GM19238 (cell line): ENCODE measurements around the gene AUTS2.
"Not testable (repeated sequence)": the region's sequence is repeated elsewhere in the genome, so short reads cannot be mapped to it uniquely, and the experiment has no call there.

Experiments
- DNase-seq: peaks from one replicate; pipeline ENCODE4 v3.0.0; 2011; ENCODE audit warnings: low spot score; ENCODE audit not compliant: insufficient read length

AUTS2 gene

DNA sequence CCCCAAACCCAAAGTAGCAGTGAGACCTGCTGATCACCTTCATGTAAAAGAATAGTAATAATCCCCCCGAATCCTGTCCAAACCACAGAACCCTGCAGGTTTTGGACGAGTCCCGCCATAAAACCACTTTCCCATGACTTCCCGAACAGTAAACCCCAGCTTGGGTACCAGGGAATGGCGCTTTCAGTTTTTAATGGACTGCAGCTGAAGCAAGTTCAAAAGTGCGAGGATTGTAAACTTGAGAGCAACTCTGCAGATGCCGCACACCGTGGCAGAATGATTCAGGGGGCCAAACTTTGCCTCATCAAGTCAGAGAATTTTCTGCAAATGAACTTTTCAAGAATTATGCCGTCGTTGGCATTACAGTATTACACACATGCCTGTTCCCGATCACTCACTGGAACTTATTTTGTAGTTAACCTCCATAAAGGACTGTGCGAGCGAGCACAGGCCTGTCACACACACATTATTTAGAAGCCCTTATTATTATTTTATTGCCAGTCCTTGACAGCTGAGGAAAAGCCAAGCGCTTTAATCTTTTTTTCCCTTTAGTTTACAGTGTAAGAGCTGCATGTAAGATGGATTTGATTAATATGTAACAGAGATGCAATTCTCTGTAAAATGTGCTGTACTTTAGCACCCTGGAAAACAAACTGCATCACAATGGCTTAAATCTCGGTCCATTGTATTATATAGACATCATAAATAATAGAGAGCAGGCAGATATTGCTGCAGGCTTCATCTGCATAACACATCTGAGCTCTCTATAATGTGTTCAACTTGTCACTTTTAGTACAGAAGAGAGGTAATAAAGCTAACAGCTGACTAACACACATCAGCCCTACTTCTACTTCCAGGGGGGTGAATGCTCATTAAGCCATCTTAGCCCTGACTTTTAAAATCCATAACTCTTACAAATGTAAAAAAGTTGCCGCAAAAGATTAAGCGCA, 1040.2 kb downstream of the AUTS2 start:
- DNase-seq: no peak

DNA sequence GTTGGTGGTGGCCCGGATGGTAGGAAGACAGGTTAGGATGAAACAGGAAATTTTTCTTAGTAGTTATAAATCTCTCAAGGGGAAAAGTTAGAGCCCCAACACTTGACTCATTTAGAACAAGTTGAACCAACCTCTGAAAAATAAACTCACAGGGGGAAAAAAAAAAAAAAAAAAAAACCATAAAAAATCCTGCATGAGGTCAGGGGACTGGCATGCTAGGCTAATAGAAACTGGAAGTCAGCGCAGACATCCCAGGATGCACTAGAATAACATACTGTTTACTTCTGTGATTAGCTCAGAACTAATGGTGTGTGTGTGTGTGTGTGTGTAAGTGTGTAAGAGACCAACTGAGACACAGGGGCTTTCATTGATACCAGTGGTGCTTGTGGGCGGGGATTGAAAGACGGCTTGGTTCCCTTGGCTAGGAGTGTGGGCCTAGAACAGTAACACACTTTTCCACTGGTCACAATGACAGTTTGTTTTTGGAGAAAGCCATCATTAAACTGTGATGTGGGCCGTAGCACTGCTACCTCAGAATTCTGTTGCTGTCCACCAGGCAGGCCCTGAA, 1042.1 kb downstream of the AUTS2 start:
- no peak for DNase-seq

DNA sequence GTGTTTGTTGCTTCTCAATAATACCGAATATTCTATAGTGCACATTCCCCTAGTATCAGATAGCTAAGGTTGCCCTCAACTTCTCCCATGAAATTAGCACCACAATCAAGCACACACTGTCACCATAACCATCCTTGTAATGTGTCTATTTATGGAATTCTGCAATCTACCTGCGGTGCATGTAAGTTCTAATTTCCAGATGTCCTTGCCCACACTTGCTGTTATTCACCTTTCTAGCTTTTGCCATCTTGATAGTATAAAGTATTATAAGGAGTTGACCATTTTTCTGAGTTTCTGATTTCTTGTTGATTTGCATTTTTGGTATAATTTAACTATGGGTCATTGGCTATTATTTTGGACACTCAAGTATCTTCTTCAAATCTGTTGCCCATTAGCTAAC, 1043.6 kb downstream of the AUTS2 start:
- DNase-seq: no peak

DNA sequence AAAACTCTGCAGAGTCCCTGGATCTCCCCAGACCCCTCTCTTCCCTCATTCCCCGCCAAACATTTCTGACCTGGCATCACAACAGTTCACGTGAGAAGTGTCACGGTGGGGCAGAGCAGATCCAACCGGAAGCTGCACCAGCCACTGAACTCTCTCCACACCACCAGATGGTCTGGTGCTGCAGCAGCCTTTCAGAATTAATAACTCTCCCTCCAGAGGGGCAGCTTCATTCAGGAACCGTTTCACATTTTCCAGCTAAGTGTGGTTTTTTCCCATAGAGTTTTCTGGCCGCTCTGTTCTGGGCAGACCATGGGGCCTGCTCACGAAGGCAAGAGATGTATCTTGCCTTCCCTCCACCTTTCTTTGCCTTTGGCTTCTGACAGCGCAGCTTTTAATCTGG, 1047.0 kb downstream of the AUTS2 start:
- no peak for DNase-seq

DNA sequence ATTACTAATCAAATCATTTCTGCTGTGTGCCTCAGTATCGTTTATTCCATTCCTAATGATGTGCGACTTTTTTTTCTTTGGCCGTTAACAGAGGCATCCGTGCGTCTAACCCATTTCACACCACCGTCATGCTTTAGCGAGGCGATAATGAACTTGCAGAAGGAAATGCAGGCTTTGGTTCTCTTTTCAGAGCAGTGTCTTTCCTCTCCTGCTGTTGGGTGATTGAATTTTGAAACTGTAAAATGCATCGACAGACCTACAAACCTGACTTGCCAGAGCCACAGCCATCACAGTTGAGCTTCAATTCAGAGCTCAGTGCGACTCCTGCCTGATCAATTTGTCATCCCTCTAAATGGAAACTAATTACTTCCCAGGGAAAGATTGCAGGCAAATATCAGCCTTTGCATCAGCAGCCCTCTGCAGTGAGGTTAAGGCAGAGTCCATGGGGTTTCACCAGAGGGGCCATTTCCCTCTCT, 1047.6 kb downstream of the AUTS2 start:
- no peak for DNase-seq

DNA sequence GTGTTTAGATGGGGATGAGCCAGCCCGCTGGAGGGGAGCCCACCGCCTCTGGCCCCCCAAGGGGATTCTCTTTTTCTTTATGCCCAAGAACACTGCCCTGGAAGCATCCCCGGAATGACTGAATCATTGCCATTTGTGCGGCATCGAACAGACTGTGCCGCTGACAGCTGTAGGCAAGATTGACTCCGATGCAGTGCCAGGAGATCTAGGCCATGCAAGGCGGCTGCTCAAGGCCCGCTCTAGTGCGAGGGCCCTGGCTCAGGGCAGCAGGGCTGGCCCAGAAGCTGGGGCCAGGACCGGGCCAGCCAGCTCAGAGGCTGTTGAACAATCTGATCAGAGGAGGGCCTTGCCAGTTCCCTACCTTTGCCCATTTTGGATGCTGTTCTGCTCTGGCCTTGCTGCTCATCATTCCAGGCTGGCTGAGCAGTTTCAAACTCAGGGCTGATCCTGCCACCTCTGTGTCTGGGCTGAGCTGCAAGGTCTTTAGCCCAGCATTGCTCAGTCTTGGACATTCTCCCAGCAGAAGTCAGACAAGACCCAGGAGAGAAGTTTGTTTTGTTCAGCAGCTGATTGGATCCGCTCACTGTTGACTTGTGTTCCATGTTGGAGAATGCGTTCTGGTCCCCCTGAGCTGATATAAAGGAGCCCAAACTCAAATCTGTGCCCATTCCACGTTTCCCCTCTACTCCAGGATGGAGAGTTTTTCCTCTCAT, 1048.4 kb downstream of the AUTS2 start:
- no peak for DNase-seq

DNA sequence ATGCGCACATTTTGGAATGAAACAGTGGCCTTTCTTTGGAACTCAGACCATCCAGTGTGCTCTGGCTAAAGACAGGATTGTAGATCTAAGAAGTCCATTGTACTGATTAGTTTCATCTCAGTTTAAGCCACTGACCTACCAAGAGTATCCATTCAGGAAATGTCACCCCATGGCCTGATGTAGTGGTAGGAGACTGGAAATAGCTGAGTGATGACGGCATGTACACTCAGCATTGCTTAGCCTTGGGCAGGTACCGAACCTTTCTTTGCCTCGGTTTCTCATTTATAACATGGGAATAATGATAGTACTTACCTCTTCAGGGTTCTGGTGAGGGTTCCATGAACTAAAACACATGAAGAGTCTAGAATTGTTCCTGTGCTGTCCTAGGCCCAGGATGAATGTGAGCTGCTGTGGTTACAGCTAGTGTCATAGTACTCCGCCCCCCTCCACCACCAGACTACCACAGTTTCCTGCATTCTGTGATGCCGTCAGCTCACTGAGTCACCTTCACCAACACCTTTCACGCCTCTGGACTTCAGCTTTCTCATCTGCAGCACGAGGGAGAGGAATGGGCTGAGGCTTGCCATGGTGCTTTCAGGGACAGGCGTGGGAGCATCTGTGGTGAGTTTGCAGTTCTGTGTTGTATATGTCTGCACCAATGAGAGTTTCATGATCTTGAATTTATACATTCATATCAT, 1049.7 kb downstream of the AUTS2 start:
- no peak for DNase-seq

DNA sequence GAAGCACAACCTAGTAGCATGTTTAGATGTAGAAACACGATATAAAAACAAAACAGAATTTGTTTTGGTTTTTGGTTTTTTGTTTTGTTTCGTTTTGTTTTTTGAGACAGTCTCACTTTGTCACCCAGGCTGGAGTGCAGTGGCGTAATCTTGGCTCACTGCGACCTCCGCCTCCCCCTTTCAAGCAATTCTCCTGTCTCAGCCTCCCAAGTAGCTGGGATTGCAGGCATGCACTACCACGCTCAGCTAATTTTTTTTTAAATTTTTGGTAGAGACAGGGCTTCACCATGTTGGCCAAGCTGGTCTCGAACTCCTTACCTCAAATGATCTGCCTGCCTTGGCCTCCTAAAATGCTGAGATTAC, 1050.2 kb downstream of the AUTS2 start:
- not testable (repeated sequence) for DNase-seq

DNA sequence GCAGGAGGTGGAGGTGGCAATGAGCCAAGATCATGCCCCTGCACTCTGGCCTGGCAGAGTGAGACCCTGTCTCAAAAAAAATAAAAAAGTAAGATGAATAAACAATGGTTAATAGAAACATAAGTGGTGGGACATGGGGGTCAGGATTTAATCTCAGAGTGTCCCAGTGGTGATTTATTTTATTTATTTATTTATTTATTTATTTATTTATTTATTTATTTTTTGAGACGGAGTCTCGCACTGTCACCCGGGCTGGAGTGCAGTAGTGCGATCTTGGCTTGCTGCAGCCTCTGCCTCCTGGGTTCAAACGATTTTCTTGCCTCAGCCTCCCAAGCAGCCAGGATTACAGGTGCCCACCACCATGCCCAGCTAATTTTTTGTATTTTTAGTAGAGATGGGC, 1051.0 kb downstream of the AUTS2 start:
- no peak for DNase-seq

DNA sequence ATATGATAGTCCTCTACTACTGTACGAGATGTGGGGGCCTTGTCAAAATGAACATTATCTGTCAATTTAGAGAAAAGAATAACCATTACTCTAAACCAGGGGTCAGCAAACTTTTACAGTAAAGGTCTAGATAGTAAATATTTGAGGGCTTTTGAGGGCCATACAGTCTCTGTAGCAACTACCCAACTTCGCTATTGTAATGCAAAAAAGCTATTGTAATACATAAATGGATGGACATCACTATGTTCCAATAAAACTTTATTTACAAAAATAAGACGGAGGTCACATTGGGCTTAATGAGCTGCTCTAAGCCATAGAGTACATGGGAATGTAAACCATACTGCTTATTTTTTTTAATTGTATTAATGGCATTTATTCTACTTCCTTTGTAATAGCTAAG, 1055.9 kb downstream of the AUTS2 start:
- DNase-seq: no peak

DNA sequence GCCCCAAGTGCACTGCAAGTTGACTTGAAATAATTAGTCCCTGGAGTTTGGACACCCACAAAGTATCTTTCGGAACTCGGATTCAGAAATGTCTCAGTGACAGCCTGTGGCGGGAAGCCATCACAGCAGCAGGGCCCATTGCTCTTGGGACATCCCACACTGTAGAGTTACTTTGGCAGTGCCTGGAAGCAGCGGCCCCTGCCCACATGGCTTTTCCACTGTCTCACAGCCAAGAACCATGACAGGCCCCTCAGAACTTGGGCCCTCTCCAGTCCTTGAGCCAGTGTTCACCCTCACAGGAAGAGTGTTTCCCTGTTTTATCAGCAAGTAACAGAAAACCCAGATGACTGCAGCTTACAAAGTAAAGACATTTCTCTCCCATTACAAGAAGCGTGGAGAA, 1056.7 kb downstream of the AUTS2 start:
- no peak for DNase-seq

DNA sequence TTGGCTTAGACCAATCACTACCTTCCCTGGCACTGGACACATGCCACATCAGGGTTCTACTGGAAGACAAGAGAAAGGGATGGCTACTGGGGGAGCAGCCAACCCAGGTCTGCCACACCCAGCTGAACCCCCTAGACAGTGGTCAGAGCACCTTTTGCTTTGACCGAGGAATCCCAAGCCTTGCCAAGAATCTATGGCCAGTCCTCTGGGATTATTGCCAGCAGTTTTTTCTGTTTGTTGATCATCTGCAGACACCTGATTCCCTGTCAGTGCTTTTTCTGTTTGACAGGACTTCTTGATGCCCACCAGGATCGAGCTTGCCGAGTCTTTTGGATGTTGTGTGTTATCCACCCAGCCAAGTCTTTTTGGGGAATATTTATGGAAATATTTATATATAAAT, 1057.4 kb downstream of the AUTS2 start:
- no peak for DNase-seq

DNA sequence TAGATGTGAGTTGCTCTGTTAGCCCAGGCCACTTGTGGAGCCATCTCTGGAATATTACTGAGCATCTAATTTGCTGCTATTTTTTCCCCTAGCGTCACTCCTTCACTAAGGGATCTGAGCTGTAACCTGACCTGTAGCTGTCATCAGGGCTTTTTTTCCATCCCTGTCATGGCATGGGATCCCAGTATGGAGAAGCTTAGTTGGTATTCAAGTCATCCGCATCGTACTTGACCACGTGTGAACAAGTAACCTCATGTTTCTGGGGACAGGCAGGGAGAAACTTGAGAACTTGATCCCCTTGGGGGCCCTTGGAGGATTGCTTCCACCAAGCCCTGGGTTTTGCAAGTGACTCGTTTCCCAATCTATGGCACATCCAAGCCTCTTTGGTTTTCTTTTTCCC, 1059.3 kb downstream of the AUTS2 start:
- no peak for DNase-seq

DNA sequence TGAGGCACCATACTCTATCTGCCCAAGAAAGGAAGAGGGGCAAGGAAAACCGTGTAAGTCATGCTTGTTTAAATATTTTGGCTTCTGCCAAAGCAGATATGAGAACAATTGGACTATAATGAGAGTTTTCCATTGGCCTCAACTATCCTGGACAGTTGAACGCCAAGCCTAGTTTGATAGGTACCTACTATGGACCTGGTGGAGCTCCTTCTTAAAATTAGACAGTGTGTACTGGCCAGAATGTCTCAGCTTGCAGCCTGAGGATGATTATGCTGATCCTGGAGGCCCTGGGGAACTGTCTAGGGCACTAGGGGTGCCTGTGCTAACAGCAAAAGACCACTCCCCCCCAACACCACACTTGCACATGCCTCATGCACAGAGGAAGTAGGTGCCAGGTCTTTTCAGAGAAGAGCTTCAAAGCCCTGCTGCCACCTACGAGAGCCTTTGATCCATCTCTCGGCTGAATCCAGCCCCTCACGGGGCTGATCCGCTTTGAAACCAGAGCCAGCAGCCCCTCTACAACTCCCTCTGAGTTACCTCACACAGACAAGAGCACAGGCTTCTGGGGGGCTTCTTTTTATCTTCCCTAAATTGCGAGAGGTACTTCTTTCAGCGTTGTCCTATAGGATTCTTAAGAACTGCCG, 1059.8 kb downstream of the AUTS2 start:
- no peak for DNase-seq

DNA sequence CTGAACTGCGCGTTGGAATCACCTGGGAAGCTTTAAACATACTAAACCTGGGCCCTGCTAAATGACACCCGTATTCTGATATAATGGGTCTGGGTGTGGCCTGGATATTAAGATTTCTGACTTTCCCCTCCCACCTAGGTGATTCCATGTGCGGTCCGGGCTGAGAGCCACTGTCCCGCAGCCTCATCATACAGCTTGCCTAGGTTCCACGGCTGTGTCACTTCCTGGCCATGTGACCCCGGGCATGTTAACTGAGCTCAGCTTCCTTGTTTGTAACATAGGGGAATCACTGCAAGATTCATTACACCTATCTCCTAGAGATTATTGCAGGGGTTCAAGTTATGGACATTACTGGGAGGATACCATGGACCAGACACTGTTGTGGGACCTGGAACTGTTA, 1061.0 kb downstream of the AUTS2 start:
- DNase-seq: no peak

DNA sequence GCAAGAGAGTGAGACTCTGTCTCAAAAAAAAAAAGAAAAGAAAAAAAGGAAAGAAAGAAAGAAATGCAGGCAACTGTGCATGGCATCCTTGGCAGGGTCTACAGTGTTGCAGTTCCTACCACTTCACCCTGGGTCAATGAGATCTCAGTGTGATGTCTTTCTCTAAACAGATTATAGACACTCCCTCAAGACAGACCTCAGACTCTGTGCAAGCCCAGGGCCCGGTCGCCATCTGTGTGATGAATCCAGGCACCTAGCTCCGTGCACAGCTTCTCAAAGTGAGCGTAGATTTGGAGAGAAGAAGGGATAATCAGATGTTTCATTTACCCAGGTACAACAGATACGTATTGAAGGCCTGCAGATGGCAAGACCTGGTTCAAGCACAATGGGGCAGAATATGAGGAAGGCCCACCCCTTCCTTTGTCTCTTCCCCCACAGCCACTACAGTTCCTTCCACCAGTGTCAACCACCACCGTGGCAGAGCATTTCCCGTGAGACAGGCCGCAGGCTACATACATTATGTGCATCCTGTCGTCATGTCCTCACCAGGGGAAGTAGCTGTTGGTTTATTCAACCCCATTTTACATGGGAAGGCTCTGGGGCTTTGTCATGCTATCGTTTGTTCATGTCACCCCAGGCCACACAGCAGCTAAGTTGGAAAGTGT, 1062.0 kb downstream of the AUTS2 start:
- no peak for DNase-seq

DNA sequence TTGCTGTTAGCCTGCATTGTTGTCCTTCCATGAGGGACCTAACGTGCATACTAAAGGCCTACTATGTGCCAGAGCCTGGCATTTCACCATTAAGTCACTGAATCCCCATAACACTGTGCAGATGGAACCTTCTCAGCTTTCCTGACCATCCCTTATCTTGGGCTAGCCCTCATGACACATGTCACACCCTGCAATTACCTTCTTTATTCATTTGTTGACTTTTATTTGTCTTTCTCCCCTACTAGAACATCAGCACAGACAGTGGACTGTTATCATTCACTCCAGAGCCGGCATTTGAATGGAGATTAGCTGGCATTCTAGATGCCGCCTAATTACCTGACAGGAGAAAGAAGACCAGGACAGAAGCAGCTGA, 1062.5 kb downstream of the AUTS2 start:
- DNase-seq: no peak

DNA sequence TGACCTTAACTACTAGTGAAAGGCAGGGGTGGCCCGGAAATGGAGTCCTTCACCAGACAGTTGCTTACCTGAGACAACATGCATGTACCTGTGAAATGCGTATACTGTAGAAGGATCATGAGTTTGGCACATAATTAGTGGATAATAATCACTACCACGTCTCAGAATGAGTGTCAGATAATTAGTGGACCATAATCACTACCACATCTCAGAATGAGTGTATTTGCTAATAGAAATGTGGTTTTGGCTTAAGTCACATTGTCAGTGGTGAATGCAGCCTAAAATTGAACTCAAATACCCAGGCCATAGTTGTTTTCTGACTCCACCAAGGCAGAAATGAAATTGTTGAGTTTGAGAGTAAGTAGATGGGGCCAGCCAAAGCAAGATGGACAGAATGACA, 1065.4 kb downstream of the AUTS2 start:
- DNase-seq: no peak

DNA sequence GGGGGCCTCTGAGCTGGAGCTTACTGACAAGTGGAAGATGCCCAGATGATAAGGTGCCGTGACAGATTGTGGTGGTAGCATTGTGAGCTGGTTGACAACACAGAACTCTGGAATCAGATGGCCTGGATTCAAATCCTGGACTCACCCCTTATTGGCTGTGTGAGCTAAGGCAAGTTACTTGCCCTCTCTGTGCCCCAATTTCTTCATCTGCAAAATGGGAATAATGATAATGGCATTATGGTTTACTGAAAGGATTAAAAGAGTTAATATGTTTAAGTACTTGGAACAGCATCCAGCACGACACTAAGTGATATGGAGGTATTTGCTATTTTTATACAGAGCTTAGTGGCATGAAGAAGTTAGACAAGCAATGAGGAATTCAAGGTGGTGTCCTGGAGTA, 1067.7 kb downstream of the AUTS2 start:
- DNase-seq: no peak

DNA sequence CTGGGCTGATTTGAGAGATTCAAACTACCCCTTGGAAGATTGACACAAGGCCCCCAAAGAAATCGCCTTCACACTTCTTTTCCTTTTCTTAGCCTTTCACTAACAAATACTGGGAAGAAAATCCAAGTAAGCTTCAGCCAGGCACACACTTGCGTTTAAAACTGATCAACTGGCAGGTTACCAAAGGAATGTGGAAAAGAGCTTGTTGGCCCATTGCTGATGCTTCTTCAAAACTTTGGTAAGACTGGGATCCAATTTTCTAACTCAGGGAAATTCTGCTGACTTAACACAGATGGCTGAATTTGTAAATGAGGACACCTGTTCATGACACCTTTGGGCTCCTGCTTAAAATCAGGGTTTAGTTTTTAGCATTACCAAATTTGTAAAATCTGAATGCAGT, 1069.1 kb downstream of the AUTS2 start:
- no peak for DNase-seq
